Stimulated activated CD4-positive, alpha-beta T cell treated with anti-CD3 and anti-CD28 coated beads, Interleukin-4, amount 100 ng/mL, for 24 hours (primary cell): ENCODE results near the gene NCR3LG1.

Source experiments
- DNase-seq: peaks from one replicate; pipeline ENCODE4 v3.0.0-alpha.2; 2020

Gene NCR3LG1

DNA sequence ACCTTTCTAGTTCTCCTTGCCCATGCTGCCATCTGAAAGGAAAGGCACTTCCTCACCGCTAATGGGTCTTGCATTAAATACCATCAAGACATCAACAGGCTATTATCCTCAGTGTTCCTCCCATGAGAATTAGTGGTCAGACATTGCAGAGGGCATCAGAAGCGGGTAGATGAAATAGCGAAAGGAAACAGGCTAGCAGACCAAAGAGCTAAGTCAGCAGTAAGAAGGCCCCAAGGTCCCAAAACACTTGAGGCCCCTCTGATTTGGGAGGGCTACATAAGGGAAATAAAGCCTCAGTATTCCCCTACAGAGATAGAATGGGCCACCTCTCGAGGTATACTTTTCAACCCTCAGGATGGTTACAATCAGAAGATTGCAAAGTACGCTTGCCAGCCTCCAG lies 23.9 kb downstream of the NCR3LG1 start:
- no peak for DNase-seq

DNA sequence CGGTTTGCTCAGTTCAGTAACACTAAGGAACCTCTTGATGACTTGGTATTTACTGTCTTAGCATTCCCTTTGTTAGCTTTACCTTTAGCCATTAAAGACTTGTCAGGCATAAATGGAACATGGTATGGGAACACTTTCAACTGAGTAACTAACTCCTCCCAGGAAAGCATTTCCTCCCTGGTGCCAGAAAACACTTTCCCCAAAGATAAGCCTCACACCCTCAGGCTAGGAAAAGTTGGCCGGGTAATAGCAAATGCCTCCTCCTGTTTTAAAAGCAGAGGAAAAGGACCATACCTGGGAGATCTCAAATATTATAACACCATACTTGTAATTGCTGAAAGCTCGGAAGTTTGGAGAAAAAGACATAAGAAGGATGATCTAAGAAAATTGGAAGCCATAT lies 24.9 kb downstream of the NCR3LG1 start:
- DNase-seq = no peak

DNA sequence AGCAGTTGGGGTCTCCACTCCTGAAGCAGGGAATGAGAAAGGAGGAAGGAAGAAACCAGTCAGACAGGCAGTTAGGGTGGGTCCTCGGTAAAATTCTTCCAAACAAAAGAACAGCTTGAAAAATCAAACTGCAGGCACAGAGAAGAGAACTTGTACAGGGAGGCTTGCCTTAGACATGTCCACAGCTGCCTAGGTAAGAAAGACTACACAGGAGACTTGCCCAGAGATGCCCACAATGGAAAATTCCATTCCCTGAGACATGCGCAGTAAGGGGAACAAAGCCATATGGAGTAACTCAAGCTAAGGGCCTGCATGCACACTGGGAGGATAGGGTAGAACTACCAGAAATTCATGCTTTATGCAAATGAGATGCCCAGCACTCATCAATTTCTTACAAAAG lies 27.1 kb downstream of the NCR3LG1 start:
- DNase-seq = no peak

DNA sequence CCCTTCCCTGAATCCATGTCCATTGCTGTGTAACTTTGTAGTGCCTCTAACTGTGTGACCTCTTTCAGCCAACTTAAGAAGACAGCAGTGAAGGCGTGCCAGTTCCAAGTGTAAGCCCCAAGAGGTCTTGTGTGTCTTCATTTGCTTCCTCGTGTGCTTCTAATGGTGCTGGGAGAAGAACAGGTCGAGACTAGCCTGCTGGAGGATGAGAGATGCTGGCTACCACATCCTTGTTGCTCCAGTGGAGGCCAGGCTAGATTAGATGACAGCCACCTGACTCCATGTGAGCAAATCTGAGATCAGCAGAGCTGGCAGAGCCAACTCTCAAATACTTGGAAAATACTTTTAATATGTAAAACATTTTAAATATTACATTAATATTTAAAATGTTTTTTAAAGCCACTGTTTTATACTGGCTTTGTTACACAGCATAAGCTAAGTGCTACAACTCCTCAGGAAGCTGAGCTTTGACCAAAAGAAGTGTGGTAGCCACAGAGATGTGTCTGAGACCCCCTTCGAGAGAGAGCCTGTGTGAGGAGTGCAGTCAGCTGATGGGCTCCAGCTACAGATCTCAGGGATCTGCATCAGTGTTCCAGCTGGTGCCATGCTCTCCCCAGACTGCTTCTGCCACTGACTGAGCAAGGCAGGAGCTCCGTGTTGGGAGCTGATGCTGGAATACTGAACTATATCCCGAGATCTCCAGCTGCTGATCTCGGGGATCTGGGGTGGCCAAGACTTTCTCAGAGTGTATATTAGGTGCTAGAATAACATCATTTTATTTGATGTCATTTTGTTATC lies 28.0 kb downstream of the NCR3LG1 start:
- DNase-seq = no peak

- DNase-seq = no peak
Observed at GRCh38 chr11:17381156-17381555, 29.6 kb downstream of the NCR3LG1 start.

DNA sequence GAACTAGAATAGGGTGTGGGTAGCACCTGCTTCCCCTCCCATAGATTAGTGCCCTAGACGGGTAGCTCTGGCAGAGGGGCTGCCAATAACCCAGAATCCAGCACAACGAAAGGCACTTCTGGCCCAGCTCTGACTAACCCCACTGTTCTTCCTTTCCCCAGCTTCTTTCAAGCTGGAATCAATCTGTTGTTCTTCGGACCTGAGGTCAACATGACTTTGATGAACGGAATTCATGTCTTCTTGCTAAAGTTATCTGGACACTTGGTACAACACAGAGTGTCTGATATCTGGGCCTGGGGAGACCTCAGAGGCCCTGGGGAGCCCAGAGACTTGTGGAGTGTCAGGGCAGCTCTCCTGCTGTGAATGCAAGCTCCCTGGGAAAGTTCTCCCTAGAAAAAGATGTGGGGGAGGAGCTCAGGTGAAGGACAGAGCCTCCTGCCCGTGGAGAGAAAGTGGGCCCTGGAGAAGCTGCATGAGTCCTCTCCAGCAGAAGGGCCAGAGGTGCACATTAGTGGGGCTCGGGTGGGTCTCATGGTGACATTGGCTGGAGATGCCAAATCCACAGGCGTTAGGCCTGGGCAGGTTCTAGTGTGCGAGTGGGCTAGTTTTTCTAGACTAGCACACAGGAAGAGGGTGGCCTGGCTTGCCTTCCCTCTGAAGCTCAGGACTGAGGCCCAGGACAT lies 30.6 kb downstream of the NCR3LG1 start:
- DNase-seq = no peak

DNA sequence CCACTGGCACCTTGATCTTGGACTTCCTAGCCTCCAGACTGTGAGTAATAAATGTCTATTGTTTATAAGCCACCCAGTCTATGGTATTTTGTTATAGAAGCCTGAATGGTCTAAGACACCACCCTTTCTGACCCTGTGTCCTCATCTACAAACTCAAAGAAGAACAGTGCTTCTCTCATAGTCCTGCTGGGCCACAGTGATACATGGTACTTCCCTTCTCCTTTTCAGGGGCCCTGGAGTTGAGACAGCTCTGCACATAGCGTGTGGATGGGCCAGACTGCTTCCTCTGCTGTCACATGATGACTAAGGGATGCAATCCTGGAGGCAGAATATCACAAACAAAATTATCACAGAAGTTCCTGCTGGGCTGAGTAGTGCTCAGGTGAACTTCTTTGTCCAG lies 31.9 kb downstream of the NCR3LG1 start:
- no peak for DNase-seq

- DNase-seq = peak; percentile 78
Observed at GRCh38 chr11:17384002-17384511, 32.5 kb downstream of the NCR3LG1 start.

GRCh38 chr11:17385492-17385891 lies 33.9 kb downstream of the NCR3LG1 start:
- no peak for DNase-seq

- DNase-seq = no peak
Observed at GRCh38 chr11:17385926-17386325, 34.3 kb downstream of the NCR3LG1 start.

- peak; percentile 46 for DNase-seq
Observed at GRCh38 chr11:17386331-17387084, 34.9 kb downstream of the NCR3LG1 start.

GRCh38 chr11:17387254-17387653 lies 35.7 kb downstream of the NCR3LG1 start:
- DNase-seq = no peak

DNA sequence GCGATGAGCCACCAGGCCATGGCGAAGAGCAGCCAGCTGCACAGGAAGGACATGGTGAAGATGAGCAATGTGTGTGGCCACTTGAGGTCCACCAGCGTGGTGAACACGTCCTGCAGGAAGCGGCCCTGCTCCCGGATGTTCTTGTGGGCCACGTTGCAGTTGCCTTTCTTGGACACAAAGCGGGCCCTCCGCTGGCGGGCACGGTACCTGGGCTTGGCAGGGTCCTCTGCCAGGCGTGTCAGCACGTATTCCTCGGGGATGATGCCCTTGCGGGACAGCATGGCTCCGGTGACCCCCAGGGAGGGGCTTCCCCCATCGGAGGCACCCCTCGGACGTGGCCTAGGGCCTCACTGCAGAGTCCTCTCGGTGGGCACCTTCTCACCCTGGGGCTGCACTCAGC lies 36.2 kb downstream of the NCR3LG1 start:
- no peak for DNase-seq

DNA sequence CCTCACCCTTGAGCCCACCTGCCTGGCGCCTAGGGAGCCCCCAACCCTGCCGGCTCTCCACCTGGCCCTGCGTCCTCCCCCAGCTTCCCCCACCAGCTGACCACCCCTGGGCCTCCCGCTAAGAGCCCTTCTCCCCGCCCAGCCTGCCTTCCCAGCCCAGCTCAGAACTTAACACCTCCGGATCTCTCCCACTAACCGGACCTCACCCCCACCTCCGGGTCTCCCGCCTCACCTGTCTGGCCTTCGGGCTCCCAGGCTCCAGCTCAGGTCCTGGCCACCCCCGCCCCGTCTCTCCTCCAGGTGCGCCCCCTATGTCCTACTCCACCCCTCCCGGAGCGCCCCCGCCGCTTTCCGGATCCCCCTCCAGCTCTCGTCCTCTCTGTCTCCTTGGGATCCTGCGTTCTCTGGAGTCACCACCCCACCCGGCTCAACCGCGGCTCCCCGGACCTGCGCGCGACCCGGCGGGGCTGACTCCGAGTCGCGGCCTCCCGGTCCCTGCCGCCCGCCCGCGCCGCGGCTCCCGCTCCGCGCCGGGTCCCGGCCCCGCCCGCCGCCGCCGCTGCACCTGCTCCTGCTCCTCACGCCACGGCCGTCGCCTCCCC lies 37.1 kb downstream of the NCR3LG1 start, which contains the start of gene KCNJ11:
Gene KCNJ11 (minus strand): TSS at position 51 of the 602 bp plus-strand sequence. CDS start 568 bp downstream, outside the sequence.
- DNase-seq = no peak

GRCh38 chr11:17389211-17389956 lies 37.8 kb downstream of the NCR3LG1 start:
- DNase-seq = peak; percentile 78

DNA sequence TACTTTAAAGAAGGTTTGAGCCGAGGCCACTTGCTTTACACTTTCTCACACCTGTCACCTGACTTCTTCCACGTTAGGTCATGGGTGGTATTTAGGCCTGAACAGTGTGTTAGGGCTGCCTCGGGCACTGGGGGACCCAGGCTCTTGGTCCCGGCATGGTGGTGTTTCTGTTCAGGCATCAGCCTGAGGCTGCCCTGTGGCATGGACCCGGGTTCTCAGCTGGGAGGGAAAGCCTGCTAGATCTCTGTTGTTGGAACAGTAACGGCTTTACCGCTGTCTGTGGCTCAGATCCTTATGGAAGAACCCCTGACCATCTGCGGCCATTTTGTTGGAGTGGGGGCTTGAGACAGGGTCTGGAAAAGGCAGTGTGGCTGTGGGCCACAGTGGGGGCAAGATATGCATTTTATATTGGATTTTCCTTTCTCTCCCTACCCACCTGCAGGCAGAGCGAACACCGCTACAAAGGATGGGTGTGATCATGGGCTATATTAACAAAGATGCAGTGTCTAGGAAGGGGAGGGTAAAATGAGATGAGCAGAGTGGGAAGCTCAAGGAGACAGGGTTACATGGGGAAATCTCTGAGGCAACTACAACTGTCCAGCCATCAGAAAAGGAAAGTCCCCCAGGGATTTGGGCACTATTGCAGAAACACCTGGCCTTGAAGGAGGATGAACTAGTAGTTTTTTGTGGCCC lies 38.5 kb downstream of the NCR3LG1 start:
- DNase-seq = no peak

- no peak for DNase-seq
Observed at GRCh38 chr11:17391493-17392355, 40.1 kb downstream of the NCR3LG1 start.

DNA sequence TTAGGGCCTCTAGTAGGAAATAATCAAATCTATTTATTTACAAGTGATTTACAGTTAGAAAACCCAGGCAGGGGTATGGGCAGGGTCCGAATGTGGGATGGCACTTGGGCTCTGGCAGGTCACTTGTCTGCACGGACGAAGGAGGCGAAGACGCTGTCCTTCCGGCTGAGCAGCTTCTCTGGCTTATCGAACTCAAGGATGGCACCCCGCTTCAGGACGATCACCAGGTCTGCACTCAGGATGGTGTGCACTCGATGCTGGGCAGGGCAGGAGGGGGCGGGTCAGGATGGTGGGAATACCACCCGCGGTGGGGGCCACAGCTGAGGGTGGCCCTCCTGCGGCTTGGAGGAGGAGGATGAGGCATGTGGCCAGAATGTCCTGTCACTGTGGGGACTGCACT lies 41.3 kb downstream of the NCR3LG1 start:
- DNase-seq = no peak

DNA sequence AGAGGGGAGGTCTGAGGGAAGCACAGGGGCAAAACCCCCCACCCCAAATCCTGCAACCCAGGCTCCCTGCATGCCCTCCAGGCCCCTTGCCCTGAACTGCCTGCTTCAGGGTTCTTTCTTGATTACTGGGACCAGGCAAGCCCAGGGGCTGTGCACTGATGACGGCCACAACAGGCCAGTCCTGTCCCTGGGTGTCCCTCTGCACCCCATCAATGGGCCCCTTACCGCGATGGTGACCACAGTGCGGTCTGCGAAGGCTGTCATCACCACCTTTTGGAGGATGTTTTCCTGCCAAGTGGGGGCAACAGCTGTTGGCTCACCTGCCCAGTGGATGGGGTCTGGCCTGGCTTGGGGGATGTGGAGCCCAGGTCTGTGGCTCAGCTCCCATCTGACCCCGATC lies 41.9 kb downstream of the NCR3LG1 start:
- no peak for DNase-seq

DNA sequence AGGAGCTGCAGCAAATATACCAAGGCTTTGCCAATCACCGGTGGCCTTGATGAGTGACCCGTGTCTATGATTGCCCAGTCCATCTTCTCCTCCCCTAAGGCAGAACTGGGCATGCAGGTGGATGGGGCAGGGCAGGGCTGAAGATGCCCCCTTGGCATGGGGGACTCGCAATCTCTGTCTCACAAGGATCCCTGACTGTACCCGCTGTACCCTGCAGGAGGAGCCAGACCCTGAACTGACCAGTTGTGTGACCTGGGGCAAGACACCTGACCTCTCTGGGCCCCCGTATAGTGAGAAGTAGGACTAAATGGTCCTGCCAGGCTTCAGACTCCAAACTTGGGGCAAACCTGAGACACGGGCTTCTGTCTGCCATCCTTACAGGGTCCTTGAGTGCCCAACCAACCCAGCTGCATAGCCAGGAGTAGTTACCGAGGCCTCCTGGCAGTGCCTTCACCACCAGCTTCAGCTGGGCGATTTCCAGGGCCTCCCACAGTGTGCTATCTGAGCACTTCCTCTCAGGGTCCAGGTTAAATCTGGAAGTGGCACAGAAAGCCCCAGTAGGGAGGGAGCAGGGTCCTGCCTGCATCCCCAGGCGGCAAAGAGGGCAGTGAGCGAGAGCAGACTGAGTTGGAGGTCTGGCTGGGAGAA lies 43.3 kb downstream of the NCR3LG1 start:
- DNase-seq = no peak
